ENCODE data around the gene ZIC5. TPM values are rescaled to one million over a fixed set of nuclear protein-coding genes. Genes with fewer than 3 reads are reported as not detected.

The ZIC5 gene
- total RNA-seq, 1 donor from 2014 or later: not detected

DNA sequence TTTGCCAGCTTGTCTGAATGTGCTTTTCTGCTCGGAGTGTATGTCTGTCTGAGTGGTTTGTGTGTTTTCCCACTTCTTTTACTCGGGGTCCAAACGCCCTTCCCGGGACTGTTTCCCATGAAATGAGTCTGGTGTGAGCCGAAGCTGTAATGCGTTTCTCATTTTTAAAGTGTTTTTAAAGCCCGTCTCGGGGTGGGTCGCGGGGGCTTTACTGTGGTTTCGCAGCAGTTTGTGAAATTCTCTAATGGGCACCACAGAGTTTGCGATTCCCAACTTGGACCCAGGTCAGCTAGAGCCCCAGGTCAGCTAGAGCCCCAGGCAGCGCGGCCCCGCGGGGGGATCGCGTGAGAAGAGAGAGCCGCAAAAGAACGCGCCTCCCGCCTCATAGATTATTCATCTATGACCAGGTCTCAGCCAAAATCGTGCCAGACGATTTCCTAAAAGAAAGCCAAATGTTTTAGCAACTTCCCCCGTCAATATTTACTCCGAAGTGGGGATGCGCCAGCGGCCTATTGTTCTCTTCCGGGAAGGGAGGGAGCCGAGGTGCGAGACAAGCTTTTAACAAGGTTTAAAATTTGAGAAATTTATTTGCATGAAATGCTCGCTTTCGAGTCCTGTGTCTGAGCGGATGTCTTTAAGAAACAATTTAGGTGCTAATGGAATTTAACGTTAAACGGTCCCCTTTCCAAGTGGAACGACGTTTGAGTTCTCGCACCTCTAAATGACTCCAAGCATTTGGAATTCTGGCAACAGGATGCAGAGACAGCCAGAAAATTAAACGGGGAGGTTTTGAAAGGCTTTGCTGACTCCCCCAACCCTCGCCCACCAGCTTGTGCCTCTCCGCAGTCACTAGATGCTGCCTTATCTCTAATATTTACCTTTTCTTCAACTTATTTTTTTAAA is 12.2 kb upstream of the ZIC5 start:
- Mint-ChIP-seq H3K4me3 (peak overlapping the region; percentile 12), H3K36me3 (ENCODE audit: low read depth) (peaks cover 9% of the 10 kb centered on the region), H3K9me3 (peaks cover 5% of the 10 kb centered on the region), H3K27ac (peak overlapping the region; percentile 74), H3K27me3 (peaks cover 58% of the 10 kb centered on the region), H3K4me1 (peaks cover 14% of the 10 kb centered on the region)
- peak; percentile 62 for DNase-seq
- intact Hi-C loops (cut with micrococcal nuclease): no loop called here

DNA sequence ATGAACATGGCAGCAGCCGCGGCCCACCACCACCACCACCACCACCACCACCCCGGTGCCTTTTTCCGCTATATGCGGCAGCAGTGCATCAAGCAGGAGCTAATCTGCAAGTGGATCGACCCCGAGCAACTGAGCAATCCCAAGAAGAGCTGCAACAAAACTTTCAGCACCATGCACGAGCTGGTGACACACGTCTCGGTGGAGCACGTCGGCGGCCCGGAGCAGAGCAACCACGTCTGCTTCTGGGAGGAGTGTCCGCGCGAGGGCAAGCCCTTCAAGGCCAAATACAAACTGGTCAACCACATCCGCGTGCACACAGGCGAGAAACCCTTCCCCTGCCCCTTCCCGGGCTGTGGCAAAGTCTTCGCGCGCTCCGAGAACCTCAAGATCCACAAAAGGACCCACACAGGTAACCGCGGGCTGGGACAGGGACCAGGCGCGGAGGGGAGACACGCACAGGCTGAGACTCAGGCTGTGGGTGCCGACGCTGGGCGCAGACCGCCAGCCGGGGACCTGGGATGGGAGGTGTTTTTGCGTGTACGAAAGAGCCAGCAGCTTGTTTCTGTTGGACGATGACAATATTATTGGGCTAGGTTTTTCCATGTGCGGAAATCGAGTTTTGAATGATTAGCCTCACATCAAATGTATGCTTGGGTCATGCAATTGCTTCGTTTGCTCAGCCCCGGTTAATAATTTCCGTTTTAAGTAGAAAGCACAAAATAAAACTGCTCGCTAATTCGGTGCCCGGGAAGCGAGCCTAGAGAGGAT is 11.3 kb upstream of the ZIC5 start:
- Mint-ChIP-seq H3K4me1 (peaks cover 15% of the 10 kb centered on the region), H3K27ac (peak overlapping the region; percentile 74), H3K27me3 (peaks cover 61% of the 10 kb centered on the region), H3K36me3 (ENCODE audit: low read depth) (peaks cover 9% of the 10 kb centered on the region), H3K9me3 (peaks cover 5% of the 10 kb centered on the region), H3K4me3 (peak overlapping the region; percentile 12)
- peak; percentile 70 for DNase-seq
- intact Hi-C loops (cut with micrococcal nuclease): loop anchor here (1.0 kb wide), 1 partner anchor 10 kb away; no protein-coding TSS in a partner anchor

GRCh38 chr13:99982036-99982730 is 10.6 kb upstream of the ZIC5 start:
- Mint-ChIP-seq H3K27ac (no peak overlapping the region), H3K4me3 (no peak overlapping the region), H3K36me3 (ENCODE audit: low read depth) (peaks cover 9% of the 10 kb centered on the region), H3K4me1 (peaks cover 13% of the 10 kb centered on the region), H3K9me3 (peaks cover 7% of the 10 kb centered on the region), H3K27me3 (peaks cover 61% of the 10 kb centered on the region)
- intact Hi-C loops (cut with micrococcal nuclease): loop anchor here (1.0 kb wide), 1 partner anchor 9 kb away; no protein-coding TSS in a partner anchor
- DNase-seq: peak; percentile 73

DNA sequence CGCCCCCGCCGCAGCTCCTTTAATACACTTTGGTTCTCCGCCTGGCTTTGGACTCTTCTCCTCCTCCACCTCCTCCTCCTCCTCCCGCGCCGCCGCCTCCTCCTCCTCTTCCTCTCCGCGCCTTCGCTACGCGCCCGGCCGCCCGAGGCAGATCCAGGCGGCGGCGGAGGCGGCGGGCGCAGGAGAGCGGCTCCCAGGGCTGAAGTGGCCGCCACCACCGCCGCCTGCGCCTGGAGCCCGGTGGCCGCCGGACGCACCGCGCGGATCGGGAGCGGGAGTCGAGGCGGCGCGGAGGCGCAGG is 10.1 kb upstream of the ZIC5 start, which contains the start of gene ZIC2:
Gene ZIC2 (plus strand): TSS at position 50 of the 301 bp plus-strand sequence. CDS start 281 bp downstream, outside the sequence.
- Mint-ChIP-seq H3K4me1 (peaks cover 12% of the 10 kb centered on the region), H3K27ac (no peak within 1 kb of the TSS), H3K4me3 (peak within 1 kb of the TSS; percentile 61), H3K27me3 (peaks cover 61% of the 10 kb centered on the region), H3K36me3 (ENCODE audit: low read depth) (peaks cover 9% of the 10 kb centered on the region), H3K9me3 (peaks cover 12% of the 10 kb centered on the region)
- DNase-seq: peak; percentile 64
- intact Hi-C loops (cut with micrococcal nuclease): loop anchor here (1.0 kb wide), 1 partner anchor 8 kb away; no protein-coding TSS in a partner anchor

- DNase-seq: peak; percentile 77
- Mint-ChIP-seq H3K27me3 (peaks cover 61% of the 10 kb centered on the region), H3K9me3 (peaks cover 14% of the 10 kb centered on the region), H3K4me1 (peaks cover 10% of the 10 kb centered on the region), H3K4me3 (peak overlapping the region; percentile 61), H3K27ac (no peak overlapping the region), H3K36me3 (ENCODE audit: low read depth) (peaks cover 6% of the 10 kb centered on the region)
- intact Hi-C loops (cut with micrococcal nuclease): no loop called here
These were observed 9.5 kb upstream of the ZIC5 start for GRCh38 chr13:99980824-99981734.

GRCh38 chr13:99980201-99980823 is 8.7 kb upstream of the ZIC5 start:
- Mint-ChIP-seq H3K4me3 (peak overlapping the region; percentile 61), H3K27ac (no peak overlapping the region), H3K4me1 (peaks cover 8% of the 10 kb centered on the region), H3K27me3 (peaks cover 65% of the 10 kb centered on the region), H3K9me3 (peaks cover 11% of the 10 kb centered on the region), H3K36me3 (ENCODE audit: low read depth) (peaks cover 3% of the 10 kb centered on the region)
- intact Hi-C loops (cut with micrococcal nuclease): no loop called here
- DNase-seq: peak; percentile 85

DNA sequence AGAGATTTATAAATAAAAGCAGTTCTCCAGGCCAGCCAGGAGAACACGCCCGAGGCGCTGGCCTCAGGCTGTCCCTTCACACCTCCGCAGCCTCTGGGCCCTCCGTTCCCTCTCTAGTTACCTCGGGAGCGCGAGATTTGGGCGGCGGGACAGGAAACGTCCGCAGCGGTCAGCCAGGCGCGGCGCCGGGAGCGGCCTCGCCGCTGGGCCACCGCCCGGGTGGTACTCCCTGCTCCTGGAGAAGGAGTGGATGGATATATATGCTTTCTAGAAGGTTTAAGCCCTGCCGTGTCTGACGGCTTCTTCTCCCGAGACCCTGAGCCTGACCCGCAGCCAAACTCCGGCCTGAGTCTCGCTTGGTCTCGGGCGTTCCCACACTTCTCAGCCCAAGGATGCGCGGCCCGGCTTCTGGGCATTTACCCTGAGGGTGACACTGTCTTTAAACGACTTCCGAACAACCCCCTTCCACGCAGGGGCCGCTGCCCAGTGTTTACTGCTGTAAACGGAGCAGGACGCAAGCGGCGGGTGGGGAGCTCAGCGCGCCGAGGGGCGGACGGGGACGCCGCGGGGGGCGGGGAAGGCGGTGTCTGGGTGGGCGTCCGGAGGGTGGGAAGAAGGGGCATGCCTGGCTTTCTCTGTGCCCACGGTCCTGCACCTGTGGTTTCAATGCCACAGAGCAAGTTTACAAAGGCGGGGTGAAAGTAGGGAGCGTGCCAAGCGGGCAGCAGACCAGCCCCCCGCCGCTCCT is 8.1 kb upstream of the ZIC5 start:
- H3K4me1 Mint-ChIP-seq: peaks cover 8% of the 10 kb centered on the region
- H3K36me3 Mint-ChIP-seq (ENCODE audit: low read depth): peaks cover 3% of the 10 kb centered on the region
- intact Hi-C loops (cut with micrococcal nuclease): loop anchor here (2.0 kb wide), 1 partner anchor 21 kb away; no protein-coding TSS in a partner anchor
- peak; percentile 64 for DNase-seq
- H3K9me3 Mint-ChIP-seq: peaks cover 11% of the 10 kb centered on the region
- H3K4me3 Mint-ChIP-seq: no peak overlapping the region
- peaks cover 69% of the 10 kb centered on the region for H3K27me3 Mint-ChIP-seq
- no peak overlapping the region for H3K27ac Mint-ChIP-seq

DNA sequence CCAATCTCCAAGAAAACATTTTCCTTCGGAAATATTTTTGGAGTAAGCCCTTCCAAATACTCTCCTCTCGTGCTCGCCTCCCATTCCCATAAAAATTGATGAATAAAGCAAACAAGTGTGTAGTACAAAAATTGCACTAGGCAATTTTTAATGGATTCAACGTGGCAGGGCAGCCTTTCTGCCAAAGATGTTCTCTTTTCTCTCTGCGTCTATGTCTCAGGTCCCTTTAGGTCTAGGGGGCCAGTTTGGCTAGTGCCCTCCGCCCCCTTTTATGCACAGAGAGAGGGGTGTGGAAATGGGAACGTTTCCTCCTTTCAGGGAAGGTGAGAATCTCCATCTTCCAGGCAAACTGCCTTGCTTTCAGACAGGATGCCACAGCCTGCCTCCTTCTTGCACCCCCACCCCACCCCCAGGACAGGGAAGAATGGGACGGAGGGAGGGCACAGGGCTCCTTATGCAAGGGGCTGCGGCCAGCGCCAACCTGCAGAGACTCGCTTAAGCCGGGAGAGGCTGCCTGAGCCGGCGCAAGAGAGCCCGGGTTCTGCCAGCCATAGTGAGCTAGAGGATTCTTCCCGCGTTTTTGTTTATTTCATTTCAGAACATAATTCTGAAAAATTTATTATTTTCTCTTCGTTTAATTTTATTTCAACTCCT is 7.4 kb upstream of the ZIC5 start:
- Mint-ChIP-seq H3K4me3 (peak overlapping the region; percentile 37), H3K4me1 (peaks cover 4% of the 10 kb centered on the region), H3K9me3 (peaks cover 16% of the 10 kb centered on the region), H3K36me3 (ENCODE audit: low read depth) (peaks cover 2% of the 10 kb centered on the region), H3K27me3 (peaks cover 69% of the 10 kb centered on the region), H3K27ac (peak overlapping the region; percentile 29)
- intact Hi-C loops (cut with micrococcal nuclease): loop anchor here (2.0 kb wide), 1 partner anchor 20 kb away; no protein-coding TSS in a partner anchor
- DNase-seq: peak; percentile 60

DNA sequence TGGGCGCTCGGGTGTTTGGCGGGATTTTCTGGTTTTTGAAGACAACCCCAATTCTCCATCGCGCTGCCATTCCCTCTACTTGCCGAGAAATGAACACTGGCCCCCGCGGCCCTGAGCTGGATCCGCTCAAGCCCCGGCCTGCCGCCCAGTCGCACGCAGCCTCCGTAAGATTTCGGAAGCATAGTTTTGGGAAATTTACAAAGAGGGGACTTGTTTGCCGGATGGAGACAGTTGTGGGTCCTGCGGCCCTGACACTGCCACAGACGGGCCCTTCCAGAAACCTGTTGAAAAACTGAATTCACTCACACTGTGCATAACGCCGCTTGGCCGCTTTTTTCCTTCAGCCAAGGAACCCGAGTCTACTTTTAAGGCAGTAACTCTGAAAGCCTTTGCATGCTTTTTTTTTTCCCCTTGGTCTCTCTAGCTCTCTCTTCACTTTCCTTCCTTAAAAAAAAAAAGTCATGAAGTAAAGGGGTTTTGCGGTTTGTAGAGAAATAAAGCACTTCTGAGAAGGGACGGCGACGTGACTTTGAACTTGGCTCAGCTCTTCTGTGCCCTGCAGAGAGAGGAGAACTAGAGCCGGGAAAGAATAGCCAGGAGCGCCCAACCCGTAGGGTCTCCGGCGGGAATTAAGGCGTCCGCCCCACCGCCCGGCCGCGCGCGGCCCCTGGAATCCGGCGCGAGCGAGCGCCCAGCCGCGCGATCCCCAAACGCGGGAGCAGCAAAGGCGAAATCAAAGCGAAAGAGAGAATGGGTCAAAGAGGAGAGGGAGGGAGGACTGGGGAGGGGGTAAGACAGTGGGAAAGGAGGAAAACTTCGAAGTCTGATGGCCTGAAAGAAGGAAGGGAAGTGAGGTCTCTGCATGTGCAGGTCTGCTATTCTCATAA is 6.6 kb upstream of the ZIC5 start:
- peaks cover 4% of the 10 kb centered on the region for H3K4me1 Mint-ChIP-seq
- no peak overlapping the region for H3K27ac Mint-ChIP-seq
- peaks cover 22% of the 10 kb centered on the region for H3K9me3 Mint-ChIP-seq
- peaks cover under 1% of the 10 kb centered on the region for H3K36me3 Mint-ChIP-seq (ENCODE audit: low read depth)
- peak; percentile 57 for DNase-seq
- intact Hi-C loops (cut with micrococcal nuclease): loop anchor here (2.0 kb wide), 2 partner anchors 15 to 19 kb away; no protein-coding TSS in a partner anchor
- H3K4me3 Mint-ChIP-seq: peak overlapping the region; percentile 39
- H3K27me3 Mint-ChIP-seq: peaks cover 69% of the 10 kb centered on the region

DNA sequence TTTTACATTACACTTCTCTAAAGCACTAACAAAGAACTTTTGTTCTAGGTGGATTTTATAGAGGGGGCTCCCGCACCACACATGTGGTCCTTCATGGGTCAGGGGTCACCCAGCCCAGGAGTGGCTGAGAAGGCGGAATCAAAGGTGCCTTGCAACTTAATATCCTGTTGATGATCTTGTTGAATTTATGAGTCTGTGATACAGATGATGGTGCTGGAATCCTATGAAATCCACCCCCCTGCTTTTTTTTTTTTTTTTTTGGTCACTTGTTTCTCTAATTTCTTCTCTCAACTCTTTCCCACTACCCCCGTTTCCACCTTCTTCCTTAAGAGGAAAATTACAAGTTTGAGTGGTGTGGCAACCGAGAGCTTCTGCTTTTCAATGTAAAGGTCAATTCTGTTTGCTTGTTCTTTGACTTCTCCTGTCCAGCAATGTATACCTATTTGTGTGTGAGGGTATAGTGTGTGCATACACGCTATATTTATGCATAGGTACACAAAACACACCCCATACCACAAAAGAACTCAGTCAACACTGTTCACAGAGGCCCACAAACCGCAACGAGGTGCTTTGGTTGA is 5.9 kb upstream of the ZIC5 start:
- no peak for DNase-seq
- Mint-ChIP-seq H3K27ac (no peak overlapping the region), H3K9me3 (peaks cover 26% of the 10 kb centered on the region), H3K36me3 (ENCODE audit: low read depth) (peaks cover 2% of the 10 kb centered on the region), H3K4me3 (no peak overlapping the region), H3K4me1 (peaks cover 4% of the 10 kb centered on the region), H3K27me3 (peaks cover 67% of the 10 kb centered on the region)
- intact Hi-C loops (cut with micrococcal nuclease): loop anchor here (2.0 kb wide), 1 partner anchor 15 kb away; no protein-coding TSS in a partner anchor
